ENCODE results near the gene PLPPR5.

PLPPR5 gene

DNA sequence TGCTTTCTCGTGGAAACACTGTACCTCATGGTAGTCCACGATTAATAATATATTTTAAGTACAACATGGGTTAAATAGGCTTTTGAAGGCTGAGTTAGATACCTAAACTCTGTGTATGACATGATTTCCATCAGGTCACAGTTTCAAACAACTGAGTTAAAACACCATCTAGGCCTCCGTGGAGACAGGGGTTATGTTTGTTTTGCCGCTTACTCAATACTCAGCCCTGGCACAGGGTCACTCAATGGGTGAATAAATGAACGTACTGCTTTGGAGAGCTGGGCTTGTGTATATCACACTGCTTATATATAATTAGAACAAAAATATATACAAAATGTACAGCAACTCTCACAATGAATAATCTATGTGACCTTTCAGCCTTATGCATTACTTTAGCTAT is 72.5 kb downstream of the PLPPR5 start:
- Histone ChIP-seq H3K27me3 (ENCODE audit: insufficient read depth, low read length, poor library complexity) (no peaks in the 10 kb centered on the region), H3K4me2 (ENCODE audit: insufficient read depth, low read length) (no peak overlapping the region), H2AFZ (ENCODE audit: low read depth, low read length) (no peak overlapping the region), H3K79me2 (ENCODE audit: insufficient read depth, low read length) (no peaks in the 10 kb centered on the region), H3K4me3 (ENCODE audit: low read depth in 1 of 2, low read length in 2 of 2) (no peak overlapping the region), H4K20me1 (ENCODE audit: insufficient read depth, low read length) (no peaks in the 10 kb centered on the region), H3K4me1 (ENCODE audit: insufficient read depth, low read length) (no peaks in the 10 kb centered on the region), H3K36me3 (ENCODE audit: insufficient read depth, low read length) (no peaks in the 10 kb centered on the region), H3K9me3 (ENCODE audit: insufficient read depth, low read length, severe bottlenecking) (no peaks in the 10 kb centered on the region), H3K9ac (ENCODE audit: low read depth, low read length) (no peak overlapping the region), H3K27ac (ENCODE audit: low read length) (no peak overlapping the region)
- ATAC-seq (ENCODE audit: insufficient read depth, low read depth): no peak
- no peak for DNase-seq
- TF ChIP-seq, protein P1, sequence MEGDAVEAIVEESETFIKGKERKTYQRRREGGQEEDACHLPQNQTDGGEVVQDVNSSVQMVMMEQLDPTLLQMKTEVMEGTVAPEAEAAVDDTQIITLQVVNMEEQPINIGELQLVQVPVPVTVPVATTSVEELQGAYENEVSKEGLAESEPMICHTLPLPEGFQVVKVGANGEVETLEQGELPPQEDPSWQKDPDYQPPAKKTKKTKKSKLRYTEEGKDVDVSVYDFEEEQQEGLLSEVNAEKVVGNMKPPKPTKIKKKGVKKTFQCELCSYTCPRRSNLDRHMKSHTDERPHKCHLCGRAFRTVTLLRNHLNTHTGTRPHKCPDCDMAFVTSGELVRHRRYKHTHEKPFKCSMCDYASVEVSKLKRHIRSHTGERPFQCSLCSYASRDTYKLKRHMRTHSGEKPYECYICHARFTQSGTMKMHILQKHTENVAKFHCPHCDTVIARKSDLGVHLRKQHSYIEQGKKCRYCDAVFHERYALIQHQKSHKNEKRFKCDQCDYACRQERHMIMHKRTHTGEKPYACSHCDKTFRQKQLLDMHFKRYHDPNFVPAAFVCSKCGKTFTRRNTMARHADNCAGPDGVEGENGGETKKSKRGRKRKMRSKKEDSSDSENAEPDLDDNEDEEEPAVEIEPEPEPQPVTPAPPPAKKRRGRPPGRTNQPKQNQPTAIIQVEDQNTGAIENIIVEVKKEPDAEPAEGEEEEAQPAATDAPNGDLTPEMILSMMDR (IDR thresholded peaks at IDR 0.05; ENCODE audit: borderline replicate concordance, extremely low read depth, low read length, poor library complexity, severe bottlenecking): no peak
- no peak for TF ChIP-seq EZH2 (IDR thresholded peaks at IDR 0.05; ENCODE audit: borderline replicate concordance, low read depth, low read length, severe bottlenecking)

- Histone ChIP-seq H3K9ac (ENCODE audit: low read depth, low read length) (no peak overlapping the region), H3K9me3 (ENCODE audit: insufficient read depth, low read length, severe bottlenecking) (no peaks in the 10 kb centered on the region), H3K27me3 (ENCODE audit: insufficient read depth, low read length, poor library complexity) (no peaks in the 10 kb centered on the region), H3K27ac (ENCODE audit: low read length) (no peak overlapping the region), H3K36me3 (ENCODE audit: insufficient read depth, low read length) (no peaks in the 10 kb centered on the region), H2AFZ (ENCODE audit: low read depth, low read length) (no peak overlapping the region), H3K4me2 (ENCODE audit: insufficient read depth, low read length) (no peak overlapping the region), H3K4me1 (ENCODE audit: insufficient read depth, low read length) (no peaks in the 10 kb centered on the region), H3K79me2 (ENCODE audit: insufficient read depth, low read length) (no peaks in the 10 kb centered on the region), H3K4me3 (ENCODE audit: low read depth in 1 of 2, low read length in 2 of 2) (no peak overlapping the region), H4K20me1 (ENCODE audit: insufficient read depth, low read length) (no peaks in the 10 kb centered on the region)
- no peak for ATAC-seq (ENCODE audit: insufficient read depth, low read depth)
- DNase-seq: no peak
- TF ChIP-seq, protein P1 (IDR thresholded peaks at IDR 0.05; ENCODE audit: borderline replicate concordance, extremely low read depth, low read length, poor library complexity, severe bottlenecking): no peak
- TF ChIP-seq EZH2 (IDR thresholded peaks at IDR 0.05; ENCODE audit: borderline replicate concordance, low read depth, low read length, severe bottlenecking): no peak
Measured at GRCh38 chr1:98931128-98931835, 73.4 kb downstream of the PLPPR5 start.

- no peaks in the 10 kb centered on the region for H3K9me3 ChIP-seq (ENCODE audit: insufficient read depth, low read length, severe bottlenecking)
- H3K27ac ChIP-seq (ENCODE audit: low read length): no peak overlapping the region
- DNase-seq: no peak
- no peaks in the 10 kb centered on the region for H4K20me1 ChIP-seq (ENCODE audit: insufficient read depth, low read length)
- H3K4me2 ChIP-seq (ENCODE audit: insufficient read depth, low read length): no peak overlapping the region
- H3K27me3 ChIP-seq (ENCODE audit: insufficient read depth, low read length, poor library complexity): no peaks in the 10 kb centered on the region
- no peak overlapping the region for H2AFZ ChIP-seq (ENCODE audit: low read depth, low read length)
- H3K4me1 ChIP-seq (ENCODE audit: insufficient read depth, low read length): no peaks in the 10 kb centered on the region
- H3K9ac ChIP-seq (ENCODE audit: low read depth, low read length): no peak overlapping the region
- no peak overlapping the region for H3K4me3 ChIP-seq (ENCODE audit: low read depth in 1 of 2, low read length in 2 of 2)
- H3K79me2 ChIP-seq (ENCODE audit: insufficient read depth, low read length): no peaks in the 10 kb centered on the region
- TF ChIP-seq EZH2 (IDR thresholded peaks at IDR 0.05; ENCODE audit: borderline replicate concordance, low read depth, low read length, severe bottlenecking): no peak
- TF ChIP-seq, protein P1 (IDR thresholded peaks at IDR 0.05; ENCODE audit: borderline replicate concordance, extremely low read depth, low read length, poor library complexity, severe bottlenecking): no peak
- no peaks in the 10 kb centered on the region for H3K36me3 ChIP-seq (ENCODE audit: insufficient read depth, low read length)
- no peak for ATAC-seq (ENCODE audit: insufficient read depth, low read depth)
Measured at GRCh38 chr1:98929437-98929836, 75.2 kb downstream of the PLPPR5 start.

Data from DND-41 (cell line).